Testis (tissue), 2 donors: ENCODE measurements around the gene MRPL32.

Source experiments
- POLR2A ChIP-seq: fragments of 450-650 bp; IDR thresholded peaks from one replicate; pipeline ENCODE4 v1.6.1; 2017; ENCODE audit warnings: antibody characterized with exemption, mild to moderate bottlenecking, moderate library complexity
- TF ChIP-seq, protein P1 (sequence below), 3 experiments: fragments of 450-650 bp in 2 of 3; fragments of 200-600 bp in 1 of 3; sonication (generic) in 1 of 3; IDR thresholded peaks; one replicate each; pipeline ENCODE4 v1.5.1; 2016 to 2019; ENCODE audit warnings: antibody characterized with exemption in 3 of 3, mild to moderate bottlenecking in 2 of 3, moderate library complexity in 1 of 3

DNA sequence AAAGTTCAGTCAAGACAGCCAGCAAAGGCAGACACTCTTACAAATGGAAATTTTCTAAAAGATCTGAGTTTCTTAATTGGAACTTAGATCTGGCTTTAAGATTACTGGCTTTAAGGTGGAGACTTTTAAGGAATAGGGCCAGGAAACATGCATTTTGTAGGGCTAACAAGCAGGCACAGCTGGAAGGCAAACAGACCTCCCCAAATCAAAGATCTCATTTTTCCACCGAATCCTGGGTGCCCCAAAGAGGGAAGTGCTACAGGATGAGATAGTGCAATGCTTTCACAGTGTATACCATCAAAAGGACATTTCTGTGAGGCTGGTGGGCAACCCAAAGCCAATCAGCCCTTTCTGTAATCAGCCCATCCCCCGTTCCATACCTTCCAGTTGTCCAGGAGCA lies 27.4 kb downstream of the MRPL32 start:
- TF ChIP-seq, protein P1, sequence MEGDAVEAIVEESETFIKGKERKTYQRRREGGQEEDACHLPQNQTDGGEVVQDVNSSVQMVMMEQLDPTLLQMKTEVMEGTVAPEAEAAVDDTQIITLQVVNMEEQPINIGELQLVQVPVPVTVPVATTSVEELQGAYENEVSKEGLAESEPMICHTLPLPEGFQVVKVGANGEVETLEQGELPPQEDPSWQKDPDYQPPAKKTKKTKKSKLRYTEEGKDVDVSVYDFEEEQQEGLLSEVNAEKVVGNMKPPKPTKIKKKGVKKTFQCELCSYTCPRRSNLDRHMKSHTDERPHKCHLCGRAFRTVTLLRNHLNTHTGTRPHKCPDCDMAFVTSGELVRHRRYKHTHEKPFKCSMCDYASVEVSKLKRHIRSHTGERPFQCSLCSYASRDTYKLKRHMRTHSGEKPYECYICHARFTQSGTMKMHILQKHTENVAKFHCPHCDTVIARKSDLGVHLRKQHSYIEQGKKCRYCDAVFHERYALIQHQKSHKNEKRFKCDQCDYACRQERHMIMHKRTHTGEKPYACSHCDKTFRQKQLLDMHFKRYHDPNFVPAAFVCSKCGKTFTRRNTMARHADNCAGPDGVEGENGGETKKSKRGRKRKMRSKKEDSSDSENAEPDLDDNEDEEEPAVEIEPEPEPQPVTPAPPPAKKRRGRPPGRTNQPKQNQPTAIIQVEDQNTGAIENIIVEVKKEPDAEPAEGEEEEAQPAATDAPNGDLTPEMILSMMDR (IDR thresholded peaks at IDR 0.05), result no peak
- TF ChIP-seq POLR2A, result no peak
